HS-27A (cell line): ENCODE results near the gene TOLLIP.
"Not testable (repeated sequence)": the region's sequence is repeated elsewhere in the genome, so short reads cannot be mapped to it uniquely, and the experiment has no call there.

Source experiments
- DNase-seq: peaks from one replicate; pipeline ENCODE4 v3.0.0-alpha.2; 2012; ENCODE audit warnings: low read depth, missing footprints

The TOLLIP gene

DNA sequence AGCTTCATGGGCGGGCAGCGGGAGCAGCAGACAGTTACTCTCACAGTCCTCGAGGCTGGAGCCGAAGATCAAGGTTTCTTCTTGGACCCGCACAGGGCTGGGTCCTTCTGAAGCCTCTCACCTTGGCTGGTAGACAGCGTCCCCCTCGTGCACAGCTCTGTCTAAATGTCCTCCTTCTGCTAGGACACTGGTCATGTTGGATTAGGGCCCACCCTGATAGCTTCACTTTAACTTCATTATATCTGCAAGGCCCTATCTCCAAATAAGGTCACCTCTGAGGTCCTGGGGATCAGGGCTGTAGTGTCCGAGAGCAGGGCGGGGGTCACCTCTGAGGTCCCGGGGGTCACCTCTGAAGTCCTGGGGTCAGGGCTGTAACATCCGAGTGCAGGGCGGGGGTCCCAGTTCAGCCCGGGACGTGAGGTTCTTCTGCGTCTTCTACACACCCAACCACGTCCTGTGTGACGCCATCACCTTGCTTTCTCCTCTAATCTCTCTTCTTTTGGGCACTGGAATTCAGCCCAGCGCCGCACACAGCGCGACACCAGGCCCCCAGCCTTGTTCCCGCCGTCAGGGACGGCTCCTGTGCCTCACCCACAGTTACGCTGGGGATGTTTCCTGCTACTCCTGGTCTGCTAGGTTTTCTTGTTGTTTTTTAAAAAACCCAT, 34.1 kb upstream of the TOLLIP start:
- DNase-seq = no peak

DNA sequence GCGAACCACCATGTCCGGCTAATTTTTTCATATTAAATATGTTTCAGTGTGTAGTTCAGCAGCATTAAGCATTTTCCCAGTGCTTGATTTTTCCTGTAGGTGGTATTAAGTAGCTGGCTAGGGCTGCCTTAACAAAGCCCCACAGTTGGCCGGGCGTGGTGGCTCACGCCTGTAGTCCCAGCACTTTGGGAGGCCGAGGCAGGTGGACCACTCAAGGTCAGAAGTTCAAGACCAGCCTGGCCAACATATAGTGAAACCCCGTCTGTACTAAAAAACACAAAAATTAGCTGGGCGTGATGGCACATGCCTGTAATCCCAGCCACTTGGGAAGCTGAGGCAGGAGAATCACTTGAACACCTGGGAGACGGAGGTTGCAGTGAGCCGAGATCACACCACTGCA, 33.5 kb upstream of the TOLLIP start:
- no peak for DNase-seq

DNA sequence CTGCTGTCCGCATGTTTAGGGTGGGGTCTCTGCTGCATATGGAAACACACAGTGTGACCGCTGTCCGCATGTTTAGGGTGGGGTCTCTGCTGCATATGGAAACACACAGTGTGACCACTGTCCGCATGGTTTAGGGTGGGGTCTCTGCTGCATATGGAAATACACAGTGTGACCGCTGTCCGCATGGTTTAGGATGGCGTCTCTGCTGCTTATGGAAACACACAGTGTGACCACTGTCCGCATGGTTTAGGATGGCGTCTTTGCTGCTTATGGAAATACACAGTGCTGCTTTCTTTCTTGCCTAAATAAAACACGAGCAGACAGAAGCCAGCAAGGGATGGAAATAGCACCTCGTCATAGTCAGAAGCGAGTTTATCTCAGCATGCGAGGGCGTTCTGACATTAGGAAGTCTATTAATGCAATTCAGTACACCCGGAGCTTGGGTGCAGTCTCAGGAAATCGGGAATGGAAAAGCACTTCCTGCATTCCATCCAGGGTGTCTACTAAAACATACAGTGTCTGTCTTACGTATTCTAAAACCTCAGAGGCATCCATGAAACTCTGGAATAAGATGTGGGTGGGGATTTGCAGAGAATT, 32.6 kb upstream of the TOLLIP start:
- DNase-seq = no peak

DNA sequence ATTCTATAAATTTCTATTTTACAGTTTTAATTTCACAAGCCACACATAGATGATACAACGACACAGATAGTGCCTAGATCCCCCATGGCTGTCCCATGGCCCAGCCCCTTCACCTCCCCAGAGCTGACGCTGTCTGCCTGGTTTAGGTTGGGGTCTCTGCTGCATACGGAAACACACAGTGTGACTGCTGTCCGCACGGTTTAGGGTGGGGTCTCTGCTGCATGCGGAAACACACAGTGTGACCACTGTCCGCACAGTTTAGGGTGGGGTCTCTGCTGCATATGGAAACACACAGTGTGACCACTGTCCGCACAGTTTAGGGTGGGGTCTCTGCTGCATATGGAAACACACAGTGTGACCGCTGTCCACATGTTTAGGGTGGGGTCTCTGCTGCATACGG, 31.8 kb upstream of the TOLLIP start:
- DNase-seq = not testable (repeated sequence)

DNA sequence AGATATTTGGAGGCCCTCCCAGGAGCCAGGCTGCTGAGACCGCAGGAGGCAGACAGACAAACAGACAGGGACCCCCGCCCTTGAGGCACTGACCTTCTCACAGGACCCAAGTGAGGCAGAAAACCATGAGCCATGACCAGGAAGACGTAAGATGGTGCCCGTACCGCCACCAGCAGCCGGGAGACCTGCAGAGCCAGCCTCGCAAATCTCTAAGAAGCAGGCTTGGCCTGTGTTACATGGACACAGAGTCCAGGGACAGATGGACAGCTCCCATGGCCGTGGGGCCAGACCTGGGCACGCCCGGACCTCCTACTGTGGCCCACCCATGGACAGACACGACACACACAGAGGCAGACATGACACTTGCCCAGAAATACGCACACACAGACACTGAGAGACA, 30.7 kb upstream of the TOLLIP start:
- DNase-seq = no peak

DNA sequence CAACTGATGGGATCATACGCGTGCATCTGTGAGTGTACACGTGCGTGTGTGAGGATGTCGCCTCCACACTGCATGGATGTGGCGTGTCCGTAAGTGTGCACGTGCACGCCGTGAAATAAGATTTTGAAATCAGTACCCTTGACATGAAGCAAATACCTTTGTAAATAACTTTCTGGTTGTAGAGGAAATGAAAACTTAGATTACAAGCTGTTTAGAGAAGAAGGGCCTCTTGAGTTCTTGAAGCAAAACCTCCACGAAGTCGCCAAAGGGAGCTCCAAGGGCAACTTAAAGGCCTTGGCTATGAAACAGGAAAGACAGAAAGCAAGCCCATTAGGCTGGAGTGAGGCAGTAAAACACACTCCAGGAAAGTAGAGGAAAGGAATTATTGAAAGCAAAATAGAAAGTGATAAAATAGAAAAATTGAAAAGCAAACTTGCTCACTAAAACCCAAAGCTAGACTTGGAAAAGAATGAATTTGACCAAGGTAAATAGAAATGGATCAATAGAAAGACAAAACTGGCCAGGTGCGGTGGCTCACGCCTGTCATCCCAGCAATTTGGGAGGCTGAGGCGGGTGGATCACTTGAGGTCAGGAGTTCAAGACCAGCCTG, 29.7 kb upstream of the TOLLIP start:
- DNase-seq = no peak

DNA sequence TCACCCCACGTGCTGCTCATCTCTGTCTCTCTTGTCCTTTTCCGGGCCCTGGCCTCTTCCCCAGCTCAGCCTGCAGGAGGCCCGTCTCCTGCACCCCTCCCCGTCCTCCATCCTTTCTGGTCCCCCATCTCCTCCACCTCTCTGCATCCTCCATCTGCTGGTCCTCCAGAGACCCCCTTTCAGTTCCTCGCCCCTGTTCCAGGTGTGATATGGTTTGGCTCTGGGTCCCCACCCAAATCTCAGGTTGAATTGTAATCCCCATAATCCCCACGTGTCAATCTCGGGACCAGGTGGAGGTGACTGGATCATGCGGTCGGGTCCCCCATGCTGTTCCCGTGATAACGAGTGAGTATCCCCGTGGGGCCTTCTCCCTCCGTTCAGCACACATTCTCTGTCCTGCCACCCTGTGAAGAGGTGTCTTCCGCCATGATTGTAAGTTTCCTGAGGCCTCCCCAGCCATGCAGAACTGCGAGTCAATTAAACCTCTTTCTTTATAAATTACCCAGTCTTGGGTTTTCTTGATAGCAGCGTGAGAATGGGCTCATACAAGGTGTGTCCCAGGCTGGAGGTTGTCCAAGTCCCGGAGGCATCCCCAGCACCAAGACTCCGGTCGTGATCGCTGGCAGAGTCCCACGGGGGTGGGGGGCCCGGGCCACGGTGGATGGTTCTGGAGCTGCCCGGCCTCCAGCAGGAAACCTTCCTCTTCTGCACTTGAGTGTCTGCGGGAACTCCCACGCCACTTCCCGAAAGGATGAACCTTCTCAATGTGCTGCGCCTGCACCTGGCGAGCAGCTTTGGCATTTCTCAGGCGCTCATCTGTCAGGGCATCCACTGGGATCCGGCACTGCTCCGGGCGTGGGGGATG, 29.0 kb upstream of the TOLLIP start:
- no peak for DNase-seq

DNA sequence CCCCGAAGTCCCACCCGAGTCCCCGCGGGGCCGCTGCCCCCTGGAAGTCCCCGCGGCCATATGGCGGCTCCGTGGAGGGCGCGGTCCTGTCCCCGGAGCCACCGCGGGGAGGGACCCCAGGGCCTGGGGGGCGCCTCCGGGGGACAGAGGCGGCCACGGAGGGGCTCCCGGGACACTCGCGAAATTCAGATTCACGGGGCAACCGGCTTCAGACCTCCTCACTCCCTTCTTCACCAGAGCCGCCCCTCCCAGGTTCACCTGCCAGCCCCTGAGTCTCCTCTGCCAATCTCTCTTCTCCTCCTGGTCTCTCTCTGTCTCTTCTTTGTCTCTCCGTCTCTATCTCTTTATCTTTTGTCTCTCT, 28.2 kb upstream of the TOLLIP start:
- no peak for DNase-seq

DNA sequence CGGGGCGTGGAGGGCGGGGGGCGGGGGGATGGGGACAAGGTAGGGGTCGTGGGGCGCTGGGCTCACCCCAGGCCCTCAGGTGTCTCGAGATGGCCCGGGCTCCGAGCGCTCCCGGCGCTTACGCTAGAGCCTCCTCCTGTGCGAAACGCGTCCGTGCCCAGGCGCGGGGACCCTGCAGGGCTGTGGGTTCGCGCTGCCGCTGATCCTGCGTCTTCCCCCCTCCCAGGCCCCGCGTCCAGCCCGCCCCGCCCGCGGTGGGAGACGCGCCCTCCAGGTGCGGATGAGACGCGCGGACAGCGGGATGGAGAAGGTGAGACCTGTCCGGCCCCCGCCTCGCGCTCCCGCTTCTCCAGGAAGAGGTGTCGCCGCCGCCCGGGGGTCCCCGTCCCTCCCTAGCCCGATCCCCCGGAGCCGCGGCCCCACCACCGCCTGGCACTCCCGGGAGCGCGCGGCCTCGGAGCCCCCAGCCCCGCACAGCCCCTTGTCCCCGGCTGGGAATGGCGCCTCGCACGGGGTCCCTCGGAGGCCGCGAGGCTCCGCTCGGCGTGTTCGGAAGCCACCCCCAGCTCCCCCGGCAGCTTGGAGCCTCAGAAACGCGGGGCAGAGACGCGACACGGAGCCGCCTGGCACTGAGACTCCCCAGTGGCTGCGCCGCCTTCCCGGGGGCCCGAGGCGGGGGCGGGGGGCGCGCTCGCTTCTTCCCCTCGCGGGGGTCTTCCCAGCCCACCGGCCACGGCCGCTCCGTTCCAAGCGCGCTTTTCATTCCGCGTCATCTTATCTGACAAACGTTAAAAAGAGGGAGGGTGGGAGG, 27.6 kb upstream of the TOLLIP start:
- DNase-seq = no peak

DNA sequence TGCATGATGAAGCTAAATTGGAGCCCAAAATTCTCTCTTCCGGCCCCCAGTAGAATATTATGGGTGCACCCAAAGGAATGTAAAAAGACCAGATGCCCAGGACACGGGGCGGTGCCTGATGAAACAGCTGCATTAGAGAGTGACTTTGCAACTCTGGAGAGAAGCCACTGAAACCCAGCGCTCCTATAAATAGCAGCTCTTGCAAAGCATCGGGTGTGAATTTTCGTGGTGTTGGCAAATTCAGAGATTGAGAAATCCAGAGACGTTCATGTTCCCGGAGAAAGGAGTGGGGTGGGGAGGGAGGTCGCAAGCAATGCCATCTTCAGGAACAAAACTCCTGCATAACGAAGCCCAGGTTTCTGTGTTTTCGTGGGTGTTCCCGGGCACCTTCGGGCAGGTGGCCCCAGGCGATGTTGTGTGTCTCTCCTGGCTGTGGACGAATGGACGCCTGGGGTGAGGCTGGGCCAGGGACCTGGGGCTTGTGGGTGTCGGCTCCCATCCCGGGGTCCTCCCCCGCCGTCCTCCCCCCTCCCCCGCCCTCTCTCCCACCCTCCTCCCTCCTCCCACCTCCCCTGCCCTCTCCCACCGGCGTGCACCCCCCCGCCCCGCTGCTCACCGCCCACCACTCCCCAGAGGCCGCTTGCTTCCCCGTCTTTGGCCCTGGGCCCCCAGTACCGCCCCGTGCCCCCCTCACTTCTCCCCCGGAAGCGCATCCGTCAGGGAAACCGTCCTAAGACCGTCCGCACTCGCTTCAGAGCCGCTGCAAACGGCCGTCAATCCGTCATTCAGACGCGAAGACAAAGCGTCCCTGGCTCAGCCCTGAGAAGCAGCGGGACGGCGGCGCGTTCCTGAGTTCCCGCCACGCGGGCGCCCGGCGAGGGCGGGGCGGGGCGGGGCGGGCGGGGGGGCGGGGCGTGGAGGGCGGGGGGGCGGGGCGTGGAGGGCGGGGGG, 26.7 kb upstream of the TOLLIP start:
- no peak for DNase-seq

DNA sequence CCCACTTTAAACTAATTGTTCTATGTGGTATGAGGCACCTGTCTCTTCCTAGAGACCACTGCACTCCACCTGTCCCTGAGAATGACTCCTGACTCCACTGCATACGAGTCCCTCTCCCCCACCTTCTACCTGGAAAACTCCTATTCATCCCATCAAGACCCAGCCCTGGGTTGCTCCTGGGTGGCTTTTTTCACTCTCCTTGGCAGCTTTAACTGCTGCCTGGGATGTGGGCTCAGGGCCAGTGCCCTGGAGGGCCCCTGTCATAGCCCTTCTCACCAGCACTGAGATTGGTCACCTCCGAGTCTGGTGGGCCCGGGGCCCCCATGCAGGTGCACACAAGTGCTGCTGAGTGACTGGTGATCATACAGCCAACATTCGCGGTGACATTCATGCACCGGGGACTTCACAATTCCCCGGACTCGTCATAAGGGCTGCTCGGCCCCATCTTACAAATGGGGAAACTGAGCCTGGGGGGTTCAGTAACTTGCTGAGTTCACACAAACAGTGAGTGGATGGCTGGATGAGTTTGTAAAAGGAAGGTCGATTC, 25.9 kb upstream of the TOLLIP start:
- DNase-seq = no peak

DNA sequence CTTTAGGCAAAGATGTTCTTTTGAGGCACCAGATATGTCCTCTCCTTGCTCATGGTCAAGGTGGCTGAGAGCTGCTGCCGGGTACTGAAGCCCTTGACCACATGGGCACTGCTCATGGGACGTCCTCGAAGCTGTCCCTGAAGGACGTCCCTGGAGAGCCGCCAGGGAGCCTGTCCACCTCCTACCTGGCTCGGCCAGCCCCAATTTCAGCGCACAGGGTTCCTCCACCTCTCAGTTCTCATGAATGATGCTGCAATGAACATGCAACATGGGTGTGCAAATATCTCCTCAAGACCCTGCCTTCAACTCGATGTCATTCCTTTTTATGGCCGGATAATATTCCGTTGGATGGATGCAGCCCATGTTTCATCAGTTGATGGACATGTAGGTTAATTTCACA, 24.4 kb upstream of the TOLLIP start:
- no peak for DNase-seq

DNA sequence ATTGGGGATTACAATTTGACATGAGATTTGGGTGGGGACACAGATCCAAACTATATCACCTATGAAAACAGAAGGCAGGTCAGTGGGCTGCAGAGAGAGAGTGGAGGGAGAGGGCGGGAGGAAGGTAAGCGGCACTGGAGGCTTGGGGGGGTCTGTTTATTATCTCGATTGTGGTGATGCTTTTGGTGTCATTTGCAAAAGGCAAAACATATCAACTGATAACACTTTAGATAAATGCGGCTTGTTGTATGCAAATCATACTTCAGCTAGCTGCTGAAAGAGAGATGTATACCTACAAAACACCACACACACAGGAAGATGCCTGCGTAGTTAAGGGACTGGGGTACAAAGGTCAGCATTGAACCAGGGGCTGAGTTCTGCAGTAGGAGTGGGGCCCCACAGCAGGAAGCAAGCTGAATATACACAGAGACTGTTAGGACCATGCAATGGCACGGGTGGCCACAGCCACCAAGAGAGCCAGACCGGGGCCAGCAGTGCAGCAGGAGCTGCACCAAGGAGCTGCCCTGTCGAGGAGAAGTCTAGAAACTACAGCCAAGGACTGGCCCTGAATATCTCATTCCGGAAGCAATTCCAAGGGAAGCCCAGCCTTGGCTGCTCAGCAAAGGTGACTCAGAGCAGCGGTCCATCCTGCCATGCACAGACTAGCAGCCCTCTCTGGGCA, 23.8 kb upstream of the TOLLIP start:
- DNase-seq = no peak

DNA sequence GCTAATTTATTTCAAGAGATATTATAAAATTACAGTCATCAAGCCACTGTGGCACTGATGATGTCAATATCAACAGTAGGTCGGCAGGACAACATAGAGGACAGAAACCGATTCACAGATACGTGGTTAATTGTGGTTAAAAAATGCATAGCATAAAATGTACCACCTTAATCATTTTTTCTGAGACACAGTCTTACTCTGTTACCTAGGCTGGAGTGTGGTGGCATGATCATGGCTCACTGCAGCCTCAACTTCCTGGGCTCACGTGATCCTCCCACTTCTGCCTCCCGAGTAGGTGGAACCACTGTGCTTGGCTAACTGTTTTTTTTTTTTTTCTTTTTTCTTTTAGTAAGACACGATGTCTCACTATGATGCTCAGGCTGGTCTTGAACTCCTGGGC, 21.0 kb upstream of the TOLLIP start:
- DNase-seq = no peak

DNA sequence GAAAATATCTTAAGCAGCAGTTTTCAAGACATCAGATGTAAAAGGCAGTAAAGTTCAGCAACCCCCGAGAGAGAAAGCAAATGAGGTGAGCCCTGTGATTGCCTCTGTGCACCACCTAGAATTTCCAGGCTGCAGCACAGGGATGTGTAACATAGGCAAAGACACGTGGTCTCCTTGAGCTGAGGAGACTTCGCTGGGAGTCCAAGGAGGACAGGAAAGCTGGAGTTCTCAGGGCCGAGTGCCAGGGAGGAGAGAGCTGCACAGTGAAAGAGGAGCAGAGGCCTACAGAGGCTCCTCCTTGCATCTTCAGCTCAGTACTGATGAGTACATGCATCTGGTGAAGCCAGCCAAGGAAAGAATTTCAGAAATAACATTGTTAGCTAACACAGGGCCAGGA, 17.6 kb upstream of the TOLLIP start:
- no peak for DNase-seq

DNA sequence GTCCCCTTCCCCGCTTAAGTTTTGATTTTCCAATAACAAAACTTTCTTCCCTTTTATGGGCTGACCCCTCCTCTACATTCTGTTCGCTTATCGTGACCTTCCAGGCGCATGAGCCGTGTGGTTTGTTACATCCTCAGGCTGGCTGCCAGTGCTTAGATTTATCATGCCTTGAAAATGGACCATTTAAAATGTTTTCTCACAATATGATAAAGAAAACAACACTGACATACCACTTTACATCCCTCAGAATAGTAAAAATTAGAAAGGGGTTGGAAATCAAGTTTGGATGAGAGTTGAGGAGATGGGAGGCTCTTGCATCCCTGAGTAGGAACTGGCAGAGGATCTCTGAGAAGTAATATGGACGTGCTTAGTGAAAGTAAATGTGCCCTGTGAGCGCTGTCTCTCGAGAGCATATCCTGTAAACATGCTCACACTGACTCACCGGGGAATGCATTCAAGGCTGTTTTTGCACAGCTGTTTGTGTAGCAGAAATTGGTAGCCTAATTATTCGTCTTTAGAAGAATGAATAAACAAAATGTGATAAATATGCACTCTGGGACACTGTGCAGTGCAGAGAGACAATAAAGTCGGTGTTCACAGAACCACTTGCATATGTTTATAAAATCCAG, 17.1 kb upstream of the TOLLIP start:
- no peak for DNase-seq

DNA sequence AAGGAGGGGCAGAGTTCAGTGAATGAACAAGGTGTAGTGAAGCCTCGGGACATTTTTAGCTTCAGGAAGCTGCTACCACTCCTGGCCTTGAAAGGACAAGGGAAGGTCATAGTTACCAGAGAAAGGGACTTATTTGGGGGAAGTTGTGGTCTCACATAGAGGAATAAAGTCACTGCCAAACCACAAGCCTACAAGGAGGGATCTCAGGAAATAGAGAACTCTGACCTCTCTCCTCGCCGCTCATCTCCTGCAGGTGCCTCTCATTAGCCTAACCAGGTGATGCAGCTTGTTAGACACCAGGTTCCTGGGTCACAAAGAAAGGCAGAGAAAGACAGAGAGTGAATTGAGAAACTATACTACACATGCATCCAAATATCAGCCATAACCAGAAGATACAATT, 14.3 kb upstream of the TOLLIP start:
- no peak for DNase-seq

DNA sequence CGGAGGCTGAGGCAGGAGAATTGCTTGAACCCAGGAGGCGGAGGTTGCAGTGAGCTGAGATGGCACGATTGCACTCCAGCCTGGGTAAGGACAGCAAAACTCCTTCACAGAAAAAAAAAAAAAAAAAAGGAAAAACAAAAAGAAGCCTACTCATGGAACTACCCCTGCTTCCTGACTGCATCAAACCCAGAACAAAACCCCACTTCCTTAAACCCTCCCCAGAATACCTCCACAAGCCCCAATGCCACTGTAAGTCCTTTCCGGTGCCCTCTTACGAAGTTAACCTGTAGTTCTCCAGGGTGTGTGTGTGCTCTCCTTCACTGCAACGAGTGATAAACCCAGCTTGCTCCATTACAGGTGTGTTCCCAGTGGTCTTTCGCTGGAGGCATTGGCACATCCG, 8.6 kb upstream of the TOLLIP start:
- no peak for DNase-seq

DNA sequence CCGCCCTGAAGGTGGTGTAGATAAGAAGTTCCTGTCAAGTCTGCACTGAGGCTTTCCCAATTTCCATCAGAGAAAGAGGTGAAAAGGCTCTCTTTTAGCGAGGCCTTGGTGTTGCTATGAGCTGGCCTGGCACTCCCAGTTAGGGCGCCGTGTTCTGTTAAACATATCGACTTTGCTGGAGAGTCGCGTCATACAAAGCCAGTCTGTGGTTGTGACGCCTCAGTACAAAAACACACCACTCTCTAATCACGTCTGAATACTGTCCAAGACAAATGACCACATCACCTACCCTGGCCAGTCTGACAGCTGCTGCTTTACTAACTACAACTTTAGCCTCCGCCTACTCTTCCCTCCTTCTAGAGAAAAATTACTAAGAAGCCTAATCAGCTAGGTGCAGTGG, 8.0 kb upstream of the TOLLIP start:
- DNase-seq = no peak
